ENCODE data around the gene GDPD5.

The GDPD5 gene

GRCh38 chr11:75473684-75474083 is 52.1 kb downstream of the GDPD5 start:
- no peak for DNase-seq (ENCODE audit: low read depth in 2 of 2)

GRCh38 chr11:75472081-75472732 is 53.5 kb downstream of the GDPD5 start:
- DNase-seq (ENCODE audit: low read depth in 2 of 2), result no peak

GRCh38 chr11:75471176-75471973 is 54.4 kb downstream of the GDPD5 start:
- DNase-seq (ENCODE audit: low read depth in 2 of 2), result no peak

GRCh38 chr11:75470476-75471080 is 55.2 kb downstream of the GDPD5 start:
- DNase-seq (ENCODE audit: low read depth in 2 of 2), result no peak

GRCh38 chr11:75469785-75470405 is 55.8 kb downstream of the GDPD5 start:
- DNase-seq (ENCODE audit: low read depth in 2 of 2), result no peak

- no peak for DNase-seq (ENCODE audit: low read depth in 2 of 2)
Observed at GRCh38 chr11:75468534-75469340, 57.0 kb downstream of the GDPD5 start.

GRCh38 chr11:75467881-75468280 is 57.9 kb downstream of the GDPD5 start:
- DNase-seq (ENCODE audit: low read depth in 2 of 2), result no peak

- no peak for DNase-seq (ENCODE audit: low read depth in 2 of 2)
Observed at GRCh38 chr11:75467311-75467710, 58.4 kb downstream of the GDPD5 start.

- DNase-seq (ENCODE audit: low read depth in 2 of 2), result no peak
Observed at GRCh38 chr11:75465701-75466531, 59.8 kb downstream of the GDPD5 start.

GRCh38 chr11:75463106-75463774 is 62.5 kb downstream of the GDPD5 start:
- DNase-seq (ENCODE audit: low read depth in 2 of 2), result no peak

- no peak for DNase-seq (ENCODE audit: low read depth in 2 of 2)
Observed at GRCh38 chr11:75462117-75462653, 63.6 kb downstream of the GDPD5 start.

GRCh38 chr11:75461151-75461550 is 64.6 kb downstream of the GDPD5 start:
- DNase-seq (ENCODE audit: low read depth in 2 of 2), result no peak

- no peak for DNase-seq (ENCODE audit: low read depth in 2 of 2)
Observed at GRCh38 chr11:75456596-75457183, 69.1 kb downstream of the GDPD5 start.

GRCh38 chr11:75454987-75455386 is 70.8 kb downstream of the GDPD5 start:
- no peak for DNase-seq (ENCODE audit: low read depth in 2 of 2)

- DNase-seq (ENCODE audit: low read depth in 2 of 2), result no peak
Observed at GRCh38 chr11:75453916-75454655, 71.7 kb downstream of the GDPD5 start.

GRCh38 chr11:75450826-75451821 is 74.6 kb downstream of the GDPD5 start:
- DNase-seq (ENCODE audit: low read depth in 2 of 2), result no peak

- DNase-seq (ENCODE audit: low read depth in 2 of 2), result no peak
Observed at GRCh38 chr11:75450236-75450635, 75.5 kb downstream of the GDPD5 start.

- DNase-seq (ENCODE audit: low read depth in 2 of 2), result no peak
Observed at GRCh38 chr11:75449776-75450175, 76.0 kb downstream of the GDPD5 start.

All from stimulated activated CD8-positive, alpha-beta memory T cell treated with anti-CD3 and anti-CD28 coated beads, Interleukin-7, amount 100 ng/mL, for 1 hour (primary cell).